ENCODE measurements around the gene LRP6.

The LRP6 gene

GRCh38 chr12:12224240-12224940, 42.5 kb downstream of the LRP6 start:
- no peak overlapping the region for H3K14ac ChIP-seq (ENCODE audit: low read length)

GRCh38 chr12:12221560-12221959, 45.3 kb downstream of the LRP6 start:
- Histone ChIP-seq H3K27ac (ENCODE audit: low read depth, low read length) (no peak overlapping the region), H3K4me2 (ENCODE audit: low read length) (no peak overlapping the region), H4K12ac (ENCODE audit: low read depth, low read length) (no peak overlapping the region), H3K4ac (ENCODE audit: low read depth, low read length) (no peak overlapping the region), H3K27me3 (ENCODE audit: insufficient read depth, low read length) (no peaks in the 10 kb centered on the region), H3K79me1 (ENCODE audit: low read length) (no peaks in the 10 kb centered on the region), H3K79me2 (ENCODE audit: control insufficient read depth, insufficient read depth, low read length, poor library complexity) (no peaks in the 10 kb centered on the region), H3K18ac (ENCODE audit: low read length) (no peak overlapping the region), H3K4me3 (ENCODE audit: low read depth, low read length) (no peak overlapping the region), H4K8ac (ENCODE audit: low read depth, low read length) (no peak overlapping the region), H3K23ac (ENCODE audit: low read length) (no peak overlapping the region), H2BK12ac (ENCODE audit: low read length) (no peak overlapping the region), H3K14ac (ENCODE audit: low read length) (no peak overlapping the region), H4K91ac (ENCODE audit: low read depth, low read length) (no peak overlapping the region), H3K9ac (ENCODE audit: low read length) (no peak overlapping the region), H2AFZ (ENCODE audit: insufficient read depth, low read length, poor library complexity) (no peak overlapping the region), H2BK5ac (ENCODE audit: low read depth, low read length, poor library complexity) (no peak overlapping the region), H2AK5ac (ENCODE audit: low read length) (no peak overlapping the region), H2BK120ac (ENCODE audit: insufficient read depth, low read length, poor library complexity) (no peak overlapping the region), H3K36me3 (ENCODE audit: control insufficient read depth in 1 of 2, insufficient read depth in 2 of 2, low read length in 2 of 2) (peaks cover 0 to 2% of the 10 kb centered on the region in 2 experiments), H3K4me1 (ENCODE audit: control insufficient read depth in 1 of 2, insufficient read depth in 2 of 2, low read length in 2 of 2) (no peaks in the 10 kb centered on the region), H3K9me3 (ENCODE audit: insufficient read depth, low read depth, low read length) (no peaks in the 10 kb centered on the region)
- DNase-seq = no peak
- WGBS (ENCODE audit: extremely low coverage, insufficient coverage, insufficient read length) = no CpG with 5 or more reads among the region's 2 CpGs

More at GRCh38 chr12:12224240-12224940, 42.5 kb downstream of the LRP6 start:
- H2BK5ac ChIP-seq (ENCODE audit: low read depth, low read length, poor library complexity) = no peak overlapping the region
- H2BK120ac ChIP-seq (ENCODE audit: insufficient read depth, low read length, poor library complexity) = no peak overlapping the region
- no peak overlapping the region for H3K23ac ChIP-seq (ENCODE audit: low read length)
- H3K79me1 ChIP-seq (ENCODE audit: low read length) = no peaks in the 10 kb centered on the region
- no peak overlapping the region for H4K8ac ChIP-seq (ENCODE audit: low read depth, low read length)
- WGBS (ENCODE audit: extremely low coverage, insufficient coverage, insufficient read length) = no CpG with 5 or more reads among the region's 2 CpGs
- no peaks in the 10 kb centered on the region for H3K9me3 ChIP-seq (ENCODE audit: insufficient read depth, low read depth, low read length)
- H3K36me3 ChIP-seq (ENCODE audit: control insufficient read depth in 1 of 2, insufficient read depth in 2 of 2, low read length in 2 of 2) = no peaks in the 10 kb centered on the region
- no peaks in the 10 kb centered on the region for H3K4me1 ChIP-seq (ENCODE audit: control insufficient read depth in 1 of 2, insufficient read depth in 2 of 2, low read length in 2 of 2)
- no peak overlapping the region for H3K9ac ChIP-seq (ENCODE audit: low read length)
- no peak overlapping the region for H2AK5ac ChIP-seq (ENCODE audit: low read length)
- peak in 1 of 2 donors; percentile 67 for DNase-seq
- H3K4me2 ChIP-seq (ENCODE audit: low read length) = no peak overlapping the region
- H3K18ac ChIP-seq (ENCODE audit: low read length) = no peak overlapping the region
- H2BK12ac ChIP-seq (ENCODE audit: low read length) = no peak overlapping the region
- H4K12ac ChIP-seq (ENCODE audit: low read depth, low read length) = no peak overlapping the region
- H3K27ac ChIP-seq (ENCODE audit: low read depth, low read length) = no peak overlapping the region
- H3K4me3 ChIP-seq (ENCODE audit: low read depth, low read length) = no peak overlapping the region
- no peaks in the 10 kb centered on the region for H3K79me2 ChIP-seq (ENCODE audit: control insufficient read depth, insufficient read depth, low read length, poor library complexity)
- no peak overlapping the region for H2AFZ ChIP-seq (ENCODE audit: insufficient read depth, low read length, poor library complexity)
- H3K27me3 ChIP-seq (ENCODE audit: insufficient read depth, low read length) = no peaks in the 10 kb centered on the region
- H3K4ac ChIP-seq (ENCODE audit: low read depth, low read length) = no peak overlapping the region
- no peak overlapping the region for H4K91ac ChIP-seq (ENCODE audit: low read depth, low read length)

GRCh38 chr12:12219664-12220063, 47.2 kb downstream of the LRP6 start:
- Histone ChIP-seq H3K4me1 (ENCODE audit: control insufficient read depth in 1 of 2, insufficient read depth in 2 of 2, low read length in 2 of 2) (peaks cover 0 to 2% of the 10 kb centered on the region in 2 experiments), H3K9ac (ENCODE audit: low read length) (no peak overlapping the region), H3K14ac (ENCODE audit: low read length) (no peak overlapping the region), H3K9me3 (ENCODE audit: insufficient read depth, low read depth, low read length) (no peaks in the 10 kb centered on the region), H3K4me2 (ENCODE audit: low read length) (no peak overlapping the region), H3K27me3 (ENCODE audit: insufficient read depth, low read length) (no peaks in the 10 kb centered on the region), H2AK5ac (ENCODE audit: low read length) (no peak overlapping the region), H2BK12ac (ENCODE audit: low read length) (no peak overlapping the region), H3K4me3 (ENCODE audit: low read depth, low read length) (no peak overlapping the region), H3K79me2 (ENCODE audit: control insufficient read depth, insufficient read depth, low read length, poor library complexity) (no peaks in the 10 kb centered on the region), H2BK120ac (ENCODE audit: insufficient read depth, low read length, poor library complexity) (no peak overlapping the region), H3K23ac (ENCODE audit: low read length) (no peak overlapping the region), H3K27ac (ENCODE audit: low read depth, low read length) (no peak overlapping the region), H3K4ac (ENCODE audit: low read depth, low read length) (peak overlapping the region; percentile 14), H3K79me1 (ENCODE audit: low read length) (no peaks in the 10 kb centered on the region), H3K18ac (ENCODE audit: low read length) (no peak overlapping the region), H4K12ac (ENCODE audit: low read depth, low read length) (no peak overlapping the region), H4K8ac (ENCODE audit: low read depth, low read length) (no peak overlapping the region), H2BK5ac (ENCODE audit: low read depth, low read length, poor library complexity) (no peak overlapping the region), H3K36me3 (ENCODE audit: control insufficient read depth in 1 of 2, insufficient read depth in 2 of 2, low read length in 2 of 2) (peaks cover 0 to 2% of the 10 kb centered on the region in 2 experiments), H4K91ac (ENCODE audit: low read depth, low read length) (no peak overlapping the region), H2AFZ (ENCODE audit: insufficient read depth, low read length, poor library complexity) (no peak overlapping the region)
- no peak for DNase-seq
- no CpG with 5 or more reads among the region's 9 CpGs for WGBS (ENCODE audit: extremely low coverage, insufficient coverage, insufficient read length)

- H2BK12ac ChIP-seq (ENCODE audit: low read length) = no peak overlapping the region
Observed at GRCh38 chr12:12217018-12217359, 49.9 kb downstream of the LRP6 start.

More at GRCh38 chr12:12217018-12217359, 49.9 kb downstream of the LRP6 start:
- no peak overlapping the region for H2BK120ac ChIP-seq (ENCODE audit: insufficient read depth, low read length, poor library complexity)
- no peaks in the 10 kb centered on the region for H3K27me3 ChIP-seq (ENCODE audit: insufficient read depth, low read length)
- no peak overlapping the region for H4K91ac ChIP-seq (ENCODE audit: low read depth, low read length)
- no peak overlapping the region for H3K14ac ChIP-seq (ENCODE audit: low read length)
- no peak overlapping the region for H3K4me3 ChIP-seq (ENCODE audit: low read depth, low read length)
- no CpG with 5 or more reads among the region's 5 CpGs for WGBS (ENCODE audit: extremely low coverage, insufficient coverage, insufficient read length)
- H3K4ac ChIP-seq (ENCODE audit: low read depth, low read length) = no peak overlapping the region
- no peak overlapping the region for H3K9ac ChIP-seq (ENCODE audit: low read length)
- H3K9me3 ChIP-seq (ENCODE audit: insufficient read depth, low read depth, low read length) = no peaks in the 10 kb centered on the region
- H3K4me2 ChIP-seq (ENCODE audit: low read length) = no peak overlapping the region
- peaks cover 0 to 2% of the 10 kb centered on the region in 2 experiments for H3K4me1 ChIP-seq (ENCODE audit: control insufficient read depth in 1 of 2, insufficient read depth in 2 of 2, low read length in 2 of 2)
- H3K36me3 ChIP-seq (ENCODE audit: control insufficient read depth in 1 of 2, insufficient read depth in 2 of 2, low read length in 2 of 2) = peaks cover 0 to 2% of the 10 kb centered on the region in 2 experiments
- H3K79me2 ChIP-seq (ENCODE audit: control insufficient read depth, insufficient read depth, low read length, poor library complexity) = no peaks in the 10 kb centered on the region
- H3K18ac ChIP-seq (ENCODE audit: low read length) = no peak overlapping the region
- DNase-seq = no peak
- no peak overlapping the region for H2AFZ ChIP-seq (ENCODE audit: insufficient read depth, low read length, poor library complexity)
- no peak overlapping the region for H2AK5ac ChIP-seq (ENCODE audit: low read length)
- no peak overlapping the region for H4K8ac ChIP-seq (ENCODE audit: low read depth, low read length)
- no peak overlapping the region for H2BK5ac ChIP-seq (ENCODE audit: low read depth, low read length, poor library complexity)
- no peak overlapping the region for H4K12ac ChIP-seq (ENCODE audit: low read depth, low read length)
- no peak overlapping the region for H3K27ac ChIP-seq (ENCODE audit: low read depth, low read length)
- H3K79me1 ChIP-seq (ENCODE audit: low read length) = no peaks in the 10 kb centered on the region
- H3K23ac ChIP-seq (ENCODE audit: low read length) = no peak overlapping the region
